WTC11 (cell line): ENCODE data around the gene COL4A1. TPM values are rescaled to one million over a fixed set of nuclear protein-coding genes. Genes with fewer than 3 reads are reported as not detected.

Experiments used
- ATAC-seq: fragments of 200-7000 bp; cut with Tn5 transposase; 2 replicates; pipeline ENCODE4 v1.10.0; 2021; ENCODE audit warnings: mild to moderate bottlenecking, moderate library complexity
- CTCF ChIA-PET: fragments of 300-600 bp; sonication (Branson Sonifier 250); formaldehyde crosslinking; loops from one replicate; lab custom pipeline; 2021; ENCODE audit warnings: antibody characterized with exemption; lab: Charles Lee
- POLR2A ChIA-PET: fragments of 350-600 bp; sonication (Branson Sonifier 250); formaldehyde crosslinking; loops from one replicate; lab custom pipeline; 2021; ENCODE audit warnings: antibody characterized with exemption; lab: Charles Lee
- DNase-seq: peaks from one replicate; pipeline ENCODE4 v3.0.0; 2021; ENCODE audit warnings: low spot score
- H3K27ac Mint-ChIP-seq: 2 replicates; pipeline ENCODE4 v1.8.0; 2021; ENCODE audit warnings: mixed read lengths
- H3K27me3 Mint-ChIP-seq: 2 replicates; pipeline ENCODE4 v1.8.0; 2021; ENCODE audit warnings: low read depth, mild to moderate bottlenecking, moderate library complexity, mixed read lengths
- H3K36me3 Mint-ChIP-seq: 2 replicates; pipeline ENCODE4 v1.8.0; 2021; ENCODE audit warnings: mixed read lengths
- H3K4me1 Mint-ChIP-seq: 2 replicates; pipeline ENCODE4 v1.8.0; 2022; ENCODE audit warnings: mixed read lengths
- H3K4me3 Mint-ChIP-seq: 2 replicates; pipeline ENCODE4 v1.8.0; 2021; ENCODE audit warnings: mild to moderate bottlenecking, moderate library complexity, mixed read lengths
- H3K9me3 Mint-ChIP-seq: 2 replicates; pipeline ENCODE4 v1.8.0; 2021; ENCODE audit warnings: mixed read lengths
- CBFB ChIP-seq: sonication (generic); formaldehyde crosslinking; IDR thresholded peaks from 2 replicates; pipeline ENCODE4 v1.8.1; 2022; ENCODE audit warnings: mild to moderate bottlenecking, low read depth, missing genetic modification reagents
- ETV6 ChIP-seq: sonication (generic); formaldehyde crosslinking; IDR thresholded peaks from 2 replicates; pipeline ENCODE4 v1.8.1; 2022; ENCODE audit warnings: mild to moderate bottlenecking, missing genetic modification reagents
- IRF2 ChIP-seq: sonication (generic); formaldehyde crosslinking; IDR thresholded peaks from 2 replicates; pipeline ENCODE4 v1.8.0; 2022; ENCODE audit warnings: low read depth, missing genetic modification reagents, borderline replicate concordance
- JAZF1 ChIP-seq: fragments of 250-450 bp; sonication (Bioruptor Pico); IDR thresholded peaks from 2 replicates; pipeline ENCODE4 v1.9.0; 2021; ENCODE audit warnings: moderate library complexity, mild to moderate bottlenecking, inconsistent platforms
- PRDM15 ChIP-seq: sonication (generic); formaldehyde crosslinking; IDR thresholded peaks from 2 replicates; pipeline ENCODE4 v1.8.0; 2022; ENCODE audit warnings: missing genetic modification reagents
- PRRX2 ChIP-seq: fragments of 250-450 bp; sonication (Bioruptor Pico); IDR thresholded peaks from 2 replicates; pipeline ENCODE4 v1.8.0; 2021; ENCODE audit warnings: mild to moderate bottlenecking
- SMAD4 ChIP-seq: sonication (generic); formaldehyde crosslinking; IDR thresholded peaks from 2 replicates; pipeline ENCODE4 v1.8.0; 2022; ENCODE audit warnings: mild to moderate bottlenecking, missing genetic modification reagents
- TEAD4 ChIP-seq: sonication (generic); formaldehyde crosslinking; IDR thresholded peaks from 2 replicates; pipeline ENCODE4 v1.8.0; 2022; ENCODE audit warnings: mild to moderate bottlenecking, missing genetic modification reagents
- ZNF219 ChIP-seq: sonication (generic); formaldehyde crosslinking; IDR thresholded peaks from 2 replicates; pipeline ENCODE4 v1.8.0; 2023; ENCODE audit warnings: missing genetic modification reagents, mild to moderate bottlenecking, borderline replicate concordance
- ZNF232 ChIP-seq: sonication (generic); formaldehyde crosslinking; IDR thresholded peaks from 2 replicates; pipeline ENCODE4 v1.8.0; 2022; ENCODE audit warnings: mild to moderate bottlenecking, missing genetic modification reagents
- ZNF263 ChIP-seq: sonication (generic); formaldehyde crosslinking; IDR thresholded peaks from 2 replicates; pipeline ENCODE4 v1.8.1; 2022; ENCODE audit warnings: low read depth, mild to moderate bottlenecking, moderate library complexity, missing genetic modification reagents
- ZNF317 ChIP-seq: sonication (generic); formaldehyde crosslinking; IDR thresholded peaks from 2 replicates; pipeline ENCODE4 v1.8.1; 2023; ENCODE audit warnings: low read depth, mild to moderate bottlenecking, moderate library complexity, missing genetic modification reagents, borderline replicate concordance
- ZNF396 ChIP-seq: fragments of 250-450 bp; sonication (Bioruptor Pico); IDR thresholded peaks from 2 replicates; pipeline ENCODE4 v1.8.0; 2021; ENCODE audit warnings: mild to moderate bottlenecking, moderate library complexity, borderline replicate concordance
- ZNF423 ChIP-seq: fragments of 250-450 bp; sonication (Bioruptor Pico); IDR thresholded peaks from 2 replicates; pipeline ENCODE4 v2.1.2; 2022; ENCODE audit warnings: mild to moderate bottlenecking, moderate library complexity
- ZNF671 ChIP-seq: fragments of 250-450 bp; sonication (Bioruptor Pico); IDR thresholded peaks from 2 replicates; pipeline ENCODE4 v1.8.0; 2021; ENCODE audit warnings: mild to moderate bottlenecking
- total RNA-seq: library from RNA; stranded (reverse); gene quantifications from 3 replicates; pipeline ENCODE4 v1.2.3, GENCODE V29; 2021
- TF ChIP-seq, protein P1 (sequence below): sonication (generic); formaldehyde crosslinking; IDR thresholded peaks from 2 replicates; pipeline ENCODE4 v1.8.1; 2023; ENCODE audit warnings: mild to moderate bottlenecking, missing genetic modification reagents
- TF ChIP-seq, protein P2 (sequence below): sonication (generic); formaldehyde crosslinking; IDR thresholded peaks from 2 replicates; pipeline ENCODE4 v1.8.0; 2022; ENCODE audit warnings: mild to moderate bottlenecking, missing genetic modification reagents
- TF ChIP-seq, protein P3 (sequence below): sonication (generic); formaldehyde crosslinking; IDR thresholded peaks from 2 replicates; pipeline ENCODE4 v1.8.1; 2022; ENCODE audit warnings: mild to moderate bottlenecking, missing genetic modification reagents, moderate library complexity, borderline replicate concordance
- TF ChIP-seq, protein P4 (sequence below): sonication (generic); formaldehyde crosslinking; IDR thresholded peaks from 2 replicates; pipeline ENCODE4 v1.8.0; 2022; ENCODE audit warnings: mild to moderate bottlenecking, missing genetic modification reagents
- TF ChIP-seq, protein P5 (sequence below): fragments of 250-450 bp; sonication (Bioruptor Pico); conservative IDR thresholded peaks from 2 replicates; pipeline ENCODE4 v1.9.0; 2021; ENCODE audit warnings: mild to moderate bottlenecking

Gene COL4A1
- total RNA-seq, 1 experiment from 2014 or later = 89.6 TPM

DNA sequence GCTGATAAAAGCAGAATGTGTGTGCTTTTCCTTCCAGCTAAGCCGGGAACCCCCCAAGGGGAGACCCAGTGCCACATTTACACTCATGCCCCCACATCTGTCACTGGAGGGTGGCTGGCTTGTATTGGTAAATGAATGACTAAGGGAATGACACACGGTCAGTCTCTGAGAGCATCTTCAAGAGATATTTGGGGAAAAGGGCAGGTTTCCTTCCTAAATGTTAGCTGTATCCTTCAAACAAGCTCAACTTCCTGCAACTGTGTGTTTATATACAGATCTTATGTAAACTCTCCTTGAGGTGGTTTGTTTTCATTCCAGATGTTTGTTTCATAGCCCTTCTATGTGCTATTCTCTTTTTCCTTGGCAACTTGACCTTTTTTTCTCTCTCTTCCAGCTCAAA, 192.6 kb downstream of the COL4A1 start:
- no peak overlapping the region for H3K27ac Mint-ChIP-seq
- TF ChIP-seq ZNF232 (CRISPR knock-in tag) (no peak), ZNF423 (CRISPR knock-in tag) (no peak), ZNF317 (CRISPR knock-in tag) (no peak), PRRX2 (CRISPR knock-in tag) (no peak), PRDM15 (CRISPR knock-in tag) (no peak), ETV6 (CRISPR knock-in tag) (no peak), JAZF1 (CRISPR knock-in tag) (no peak), ZNF219 (CRISPR knock-in tag) (no peak), TEAD4 (CRISPR knock-in tag) (no peak), SMAD4 (CRISPR knock-in tag) (no peak), IRF2 (no peak), ZNF263 (no peak), CBFB (CRISPR knock-in tag) (no peak), ZNF671 (CRISPR knock-in tag) (no peak), ZNF396 (no peak)
- TF ChIP-seq, protein P1, sequence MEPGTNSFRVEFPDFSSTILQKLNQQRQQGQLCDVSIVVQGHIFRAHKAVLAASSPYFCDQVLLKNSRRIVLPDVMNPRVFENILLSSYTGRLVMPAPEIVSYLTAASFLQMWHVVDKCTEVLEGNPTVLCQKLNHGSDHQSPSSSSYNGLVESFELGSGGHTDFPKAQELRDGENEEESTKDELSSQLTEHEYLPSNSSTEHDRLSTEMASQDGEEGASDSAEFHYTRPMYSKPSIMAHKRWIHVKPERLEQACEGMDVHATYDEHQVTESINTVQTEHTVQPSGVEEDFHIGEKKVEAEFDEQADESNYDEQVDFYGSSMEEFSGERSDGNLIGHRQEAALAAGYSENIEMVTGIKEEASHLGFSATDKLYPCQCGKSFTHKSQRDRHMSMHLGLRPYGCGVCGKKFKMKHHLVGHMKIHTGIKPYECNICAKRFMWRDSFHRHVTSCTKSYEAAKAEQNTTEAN = no peak
- TF ChIP-seq, protein P2, sequence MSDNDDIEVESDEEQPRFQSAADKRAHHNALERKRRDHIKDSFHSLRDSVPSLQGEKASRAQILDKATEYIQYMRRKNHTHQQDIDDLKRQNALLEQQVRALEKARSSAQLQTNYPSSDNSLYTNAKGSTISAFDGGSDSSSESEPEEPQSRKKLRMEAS = no peak
- TF ChIP-seq, protein P3, sequence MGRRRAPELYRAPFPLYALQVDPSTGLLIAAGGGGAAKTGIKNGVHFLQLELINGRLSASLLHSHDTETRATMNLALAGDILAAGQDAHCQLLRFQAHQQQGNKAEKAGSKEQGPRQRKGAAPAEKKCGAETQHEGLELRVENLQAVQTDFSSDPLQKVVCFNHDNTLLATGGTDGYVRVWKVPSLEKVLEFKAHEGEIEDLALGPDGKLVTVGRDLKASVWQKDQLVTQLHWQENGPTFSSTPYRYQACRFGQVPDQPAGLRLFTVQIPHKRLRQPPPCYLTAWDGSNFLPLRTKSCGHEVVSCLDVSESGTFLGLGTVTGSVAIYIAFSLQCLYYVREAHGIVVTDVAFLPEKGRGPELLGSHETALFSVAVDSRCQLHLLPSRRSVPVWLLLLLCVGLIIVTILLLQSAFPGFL = no peak
- TF ChIP-seq, protein P4, sequence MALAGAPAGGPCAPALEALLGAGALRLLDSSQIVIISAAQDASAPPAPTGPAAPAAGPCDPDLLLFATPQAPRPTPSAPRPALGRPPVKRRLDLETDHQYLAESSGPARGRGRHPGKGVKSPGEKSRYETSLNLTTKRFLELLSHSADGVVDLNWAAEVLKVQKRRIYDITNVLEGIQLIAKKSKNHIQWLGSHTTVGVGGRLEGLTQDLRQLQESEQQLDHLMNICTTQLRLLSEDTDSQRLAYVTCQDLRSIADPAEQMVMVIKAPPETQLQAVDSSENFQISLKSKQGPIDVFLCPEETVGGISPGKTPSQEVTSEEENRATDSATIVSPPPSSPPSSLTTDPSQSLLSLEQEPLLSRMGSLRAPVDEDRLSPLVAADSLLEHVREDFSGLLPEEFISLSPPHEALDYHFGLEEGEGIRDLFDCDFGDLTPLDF (CRISPR knock-in tag) = no peak
- TF ChIP-seq, protein P5, sequence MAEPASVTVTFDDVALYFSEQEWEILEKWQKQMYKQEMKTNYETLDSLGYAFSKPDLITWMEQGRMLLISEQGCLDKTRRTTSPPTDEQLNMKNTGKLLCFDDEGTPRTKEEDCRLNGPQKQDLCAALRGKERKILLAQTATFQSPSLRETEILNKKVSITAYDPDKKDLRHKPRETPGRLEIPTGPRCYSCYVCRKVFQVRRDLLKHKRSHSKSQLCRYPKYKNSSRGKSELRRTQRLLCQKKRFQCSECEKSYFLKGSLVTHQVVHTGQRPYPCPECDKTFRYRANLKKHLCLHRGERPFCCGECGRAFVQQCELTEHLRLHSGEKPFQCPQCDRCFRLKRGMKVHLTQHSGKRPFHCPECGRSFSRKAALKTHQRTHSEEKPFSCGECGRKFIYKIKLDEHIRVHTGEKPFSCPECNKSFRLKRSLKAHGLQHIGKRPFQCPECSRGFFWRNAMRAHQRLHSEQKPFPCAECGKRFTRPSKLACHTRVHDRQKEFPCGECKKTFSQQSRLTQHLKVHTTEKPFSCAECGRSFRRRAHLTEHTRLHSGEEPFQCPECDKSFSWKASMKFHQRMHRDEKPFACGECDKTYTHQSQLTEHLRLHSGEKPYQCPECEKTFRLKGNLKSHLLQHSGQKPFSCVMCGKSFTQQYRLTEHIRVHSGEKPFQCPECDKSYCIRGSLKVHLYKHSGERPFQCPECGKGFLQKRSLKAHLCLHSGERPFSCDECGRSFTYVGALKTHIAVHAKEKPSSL (CRISPR knock-in tag) = no peak
- H3K4me3 Mint-ChIP-seq = no peak overlapping the region
- ChIA-PET POLR2A (interaction anchor here (0.6 kb wide), 1 partner anchor 801 kb away, joined by 3 read pairs; the partner anchor contains the start of gene ANKRD10), CTCF (interaction anchor here (1.3 kb wide), 1 partner anchor 18 kb away, joined by 5 read pairs; no protein-coding TSS in a partner anchor)
- no peaks in the 10 kb centered on the region for H3K36me3 Mint-ChIP-seq
- H3K27me3 Mint-ChIP-seq = peaks cover 14% of the 10 kb centered on the region
- peaks cover 14% of the 10 kb centered on the region for H3K4me1 Mint-ChIP-seq
- DNase-seq (no peak), ATAC-seq (no peak)
- no peaks in the 10 kb centered on the region for H3K9me3 Mint-ChIP-seq
